HG02981 (cell line): ENCODE measurements around the gene CFAP157.

Experiments used
- ATAC-seq: cut with Tn5 transposase; IDR thresholded peaks from one replicate; pipeline ENCODE4 v1.9.1; 2021; ENCODE audit warnings: mild to moderate bottlenecking, moderate library complexity; ENCODE audit not compliant: unreplicated experiment

Gene CFAP157

DNA sequence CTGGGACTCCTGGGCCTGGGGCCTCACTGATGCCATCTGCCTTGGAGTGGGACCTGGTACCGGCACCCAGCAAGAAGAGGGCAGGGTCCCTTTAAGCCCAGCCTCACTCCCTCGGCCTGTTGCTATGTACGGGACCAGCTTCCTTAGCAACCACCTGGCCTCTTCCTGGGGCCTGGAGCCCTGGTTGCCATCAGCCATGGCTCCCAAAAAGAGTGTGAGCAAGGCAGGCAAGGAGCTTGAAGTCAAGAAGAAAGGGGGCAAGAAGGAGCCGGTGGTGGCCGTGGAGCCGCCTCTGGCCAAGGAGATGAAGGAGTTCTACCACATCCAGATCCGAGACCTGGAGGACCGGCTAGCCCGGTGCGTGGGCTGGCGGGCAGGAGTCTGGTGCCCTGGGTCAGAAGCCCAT, at the start of gene CFAP157:
Gene CFAP157 (plus strand): TSS at position 153 of the 406 bp plus-strand sequence. CDS start 44 bp downstream, at position 197.
- ATAC-seq = no peak

DNA sequence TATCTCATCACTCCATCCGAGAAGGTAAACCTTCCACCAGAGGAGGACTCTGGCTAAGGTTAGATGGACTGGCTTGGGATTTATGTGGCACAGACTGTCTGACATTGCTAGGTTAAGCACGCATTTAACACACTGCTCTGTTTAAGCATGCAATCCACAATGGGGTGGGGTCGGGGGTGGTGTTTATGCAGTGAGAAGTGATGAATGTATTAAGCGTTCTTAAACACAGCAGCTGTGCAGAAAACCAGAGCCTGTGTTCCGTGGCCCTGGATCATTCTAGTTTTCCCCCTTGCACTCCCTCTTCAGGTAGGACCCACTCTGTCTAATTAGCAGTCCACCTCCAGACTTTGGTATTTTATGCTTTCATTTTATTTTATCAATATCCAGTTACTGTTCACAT, 48.4 kb upstream of the CFAP157 start:
- no peak for ATAC-seq

DNA sequence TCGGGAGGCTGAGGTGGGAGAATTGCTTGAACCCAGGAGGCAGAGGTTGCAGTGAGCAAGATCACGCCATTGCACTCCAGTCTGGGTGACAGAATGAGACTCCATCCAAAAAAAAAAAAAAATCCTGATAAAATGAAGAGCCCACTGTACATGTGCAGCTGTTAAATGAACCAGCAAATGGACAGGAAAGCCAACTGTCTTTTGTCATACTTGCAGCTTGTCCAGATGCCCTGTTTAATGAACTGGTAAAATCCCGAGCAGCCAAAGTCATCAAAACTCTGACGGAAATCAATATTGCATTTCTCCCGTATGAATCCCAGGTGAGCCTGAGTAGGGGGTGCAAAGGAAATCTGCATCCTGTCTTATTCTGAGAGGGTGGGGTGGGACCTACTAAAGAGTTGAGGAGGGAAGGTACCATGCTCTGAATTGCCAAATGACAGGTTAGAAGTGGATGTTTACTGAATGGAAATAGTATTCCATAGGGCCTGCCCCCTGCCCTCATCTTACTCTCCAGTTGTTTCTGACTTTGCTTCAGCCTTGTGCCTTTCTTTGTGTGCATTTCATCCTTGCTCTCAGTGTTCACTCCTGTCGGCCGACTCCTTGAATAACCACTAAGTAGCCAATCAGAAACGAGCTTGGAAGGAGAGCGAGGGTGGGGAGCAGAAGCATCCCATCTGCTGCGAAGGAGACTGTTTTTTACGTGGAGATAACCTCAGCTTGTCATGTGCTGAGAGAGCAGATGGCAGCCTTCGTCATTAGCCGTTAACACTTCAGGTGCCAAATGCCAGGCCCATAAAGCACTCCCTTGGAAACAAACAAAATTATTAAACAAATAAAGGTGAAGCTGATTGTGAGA, 45.7 kb upstream of the CFAP157 start:
- ATAC-seq = no peak

DNA sequence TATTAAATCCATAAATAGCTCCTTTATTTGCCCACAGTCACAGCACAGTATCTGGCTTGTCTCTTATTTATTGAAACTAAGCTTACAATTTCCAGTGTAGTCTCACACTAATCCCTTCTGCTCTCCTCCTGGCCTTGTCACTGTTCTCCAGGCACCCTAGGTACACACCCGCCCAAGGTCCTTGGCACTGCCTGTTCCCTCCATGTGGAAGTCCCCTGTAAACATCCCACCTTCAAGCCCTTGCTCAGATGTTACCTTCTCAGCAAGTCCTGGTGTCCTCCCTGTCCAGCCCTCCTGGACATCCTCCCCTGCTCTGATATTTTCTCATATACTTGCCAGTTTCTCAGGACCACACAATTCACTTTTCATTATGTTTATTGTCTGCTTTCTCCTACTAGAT, 44.2 kb upstream of the CFAP157 start:
- ATAC-seq = no peak

DNA sequence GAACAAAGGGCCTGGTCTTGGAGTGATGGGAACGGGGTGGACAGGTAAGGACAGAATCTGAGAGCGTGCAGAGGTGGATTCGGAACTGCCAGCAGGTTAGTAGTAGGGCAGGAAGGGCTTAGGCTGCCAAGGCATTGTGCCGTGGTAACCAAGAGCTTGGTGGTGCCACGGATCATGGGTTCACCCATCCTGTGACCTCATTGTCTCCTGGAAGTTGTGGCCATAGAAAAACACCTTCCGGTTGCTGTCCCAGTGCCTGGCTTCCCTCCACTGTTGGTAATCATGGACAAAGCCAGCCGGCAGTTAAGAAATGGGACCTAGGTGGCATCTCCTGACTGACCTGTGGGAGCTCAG, 42.5 kb upstream of the CFAP157 start:
- no peak for ATAC-seq

DNA sequence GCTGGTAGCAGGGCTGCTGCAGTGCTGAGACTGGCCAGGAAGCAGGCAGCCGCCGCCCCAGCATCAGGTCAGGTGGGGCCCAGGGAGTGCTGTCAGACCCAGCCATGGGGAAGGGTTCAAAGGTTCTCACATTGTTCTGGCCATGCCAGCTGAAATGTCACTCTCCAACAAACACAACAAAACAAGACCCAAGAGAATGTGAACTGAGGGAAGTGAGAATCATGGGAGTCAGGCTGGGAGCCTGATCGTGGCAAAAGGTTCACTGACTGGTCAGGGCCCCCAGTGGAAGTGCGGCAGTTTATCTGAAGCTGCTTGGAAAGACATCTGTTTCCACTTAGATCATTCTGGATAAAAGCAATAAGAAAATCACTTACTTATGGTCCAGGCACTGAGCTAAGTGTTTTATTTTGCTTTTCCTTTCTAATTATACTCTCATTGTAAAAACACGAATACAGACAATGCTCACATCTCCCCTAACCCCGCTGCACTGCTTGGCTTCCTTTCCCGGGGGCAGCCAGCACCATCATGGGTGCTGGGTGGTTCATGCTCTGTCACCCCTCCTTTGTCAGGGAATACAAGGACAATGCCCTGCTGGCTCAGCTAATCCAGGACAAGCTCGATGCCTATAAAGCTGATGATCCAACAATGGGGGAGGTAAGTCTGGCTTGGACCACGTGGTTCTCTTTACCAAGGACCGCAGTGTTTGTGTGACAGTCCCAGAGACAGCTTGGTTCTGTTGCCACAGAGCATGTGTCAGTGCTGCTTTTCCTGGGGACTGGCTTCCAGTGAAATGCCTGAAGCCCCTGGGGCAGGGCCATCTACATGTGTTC, 41.9 kb upstream of the CFAP157 start:
- ATAC-seq = no peak

DNA sequence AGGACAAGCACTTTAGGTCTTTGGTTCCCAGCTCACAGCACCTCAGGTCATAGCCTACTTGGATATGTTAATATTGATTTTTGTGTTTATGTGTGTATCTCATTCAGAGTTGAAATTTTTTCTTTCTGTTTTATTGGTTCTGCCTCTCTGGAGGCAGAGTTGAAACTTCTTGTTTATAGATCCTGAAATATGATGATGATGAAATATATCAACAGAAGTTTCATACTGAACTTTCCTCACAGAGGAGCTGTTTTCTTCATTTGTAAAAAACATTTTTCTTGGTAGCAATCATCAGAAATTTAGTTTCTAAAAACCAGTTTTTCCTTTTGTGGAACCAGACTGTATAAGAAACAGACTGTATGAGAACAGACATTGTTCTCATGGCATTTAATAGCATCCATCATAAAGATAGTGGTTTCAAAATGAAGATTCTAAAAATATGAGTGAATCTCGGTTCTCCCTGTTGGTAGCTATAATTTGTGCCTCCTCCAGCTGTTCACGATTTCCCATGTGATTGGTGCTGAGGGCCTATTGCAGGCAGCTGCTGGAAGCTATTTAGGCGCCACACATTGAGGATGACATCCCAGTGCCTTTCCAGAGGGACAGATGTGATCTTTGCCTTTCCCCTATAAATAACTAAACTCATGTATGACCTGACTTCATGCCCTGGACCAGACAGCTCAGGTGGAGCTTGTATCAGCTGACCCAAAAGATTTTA, 39.5 kb upstream of the CFAP157 start:
- ATAC-seq = no peak

DNA sequence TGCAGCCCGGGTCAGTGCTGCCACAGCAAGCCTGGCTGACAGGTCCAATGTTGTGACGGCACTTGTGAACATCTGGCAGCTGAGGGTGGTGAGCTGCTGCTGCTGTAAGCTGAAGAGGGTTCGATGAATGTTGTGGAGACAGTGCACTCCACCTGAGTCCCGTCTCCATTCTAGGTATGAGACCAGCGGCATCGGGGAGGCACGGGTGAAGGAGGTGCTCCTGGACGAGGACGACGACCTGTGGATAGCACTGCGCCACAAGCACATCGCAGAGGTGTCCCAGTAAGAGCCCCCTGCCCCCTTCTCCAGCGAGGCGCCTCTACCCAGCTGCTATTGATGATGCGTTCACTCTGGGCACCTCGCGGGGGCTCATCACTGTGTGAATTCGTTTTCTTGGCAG, 38.9 kb upstream of the CFAP157 start:
- no peak for ATAC-seq

DNA sequence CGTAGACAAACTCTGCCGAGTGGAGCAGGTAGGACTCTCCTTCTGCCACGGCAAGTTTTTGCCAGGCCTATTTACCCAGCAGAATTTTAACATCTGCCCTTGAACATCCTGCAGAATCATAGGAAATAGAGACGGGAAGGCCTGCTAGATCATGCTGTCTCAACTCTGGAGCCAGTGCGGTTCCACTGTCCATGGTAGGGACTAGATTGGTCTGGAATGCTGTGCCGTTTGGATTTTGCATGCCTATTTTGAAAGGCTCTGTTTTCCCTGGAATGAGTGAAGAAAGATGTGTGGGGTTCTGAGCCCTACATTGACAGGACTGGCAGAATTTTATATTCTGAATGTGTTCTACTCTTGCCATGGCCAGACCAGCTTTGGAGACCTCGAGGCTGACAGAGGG, 33.6 kb upstream of the CFAP157 start:
- ATAC-seq = no peak

DNA sequence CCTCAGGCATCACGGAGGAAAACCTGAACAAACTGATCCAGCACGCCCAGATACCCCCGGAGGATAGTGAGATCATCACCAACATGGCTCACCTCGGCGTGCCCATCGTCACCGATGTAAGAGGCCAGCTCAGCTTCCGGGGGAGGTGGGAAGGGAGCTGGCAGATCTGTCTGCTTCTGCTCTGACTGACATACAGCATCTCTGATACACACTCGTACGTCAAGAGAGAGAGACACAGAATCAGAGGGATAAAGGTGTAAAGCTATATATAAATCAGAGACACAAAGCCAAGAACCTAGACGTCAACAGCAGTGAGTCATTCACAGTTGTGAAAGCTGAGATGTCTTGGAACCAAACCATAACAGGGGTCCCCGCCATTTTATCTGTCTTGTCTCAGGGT, 30.1 kb upstream of the CFAP157 start:
- ATAC-seq = no peak

DNA sequence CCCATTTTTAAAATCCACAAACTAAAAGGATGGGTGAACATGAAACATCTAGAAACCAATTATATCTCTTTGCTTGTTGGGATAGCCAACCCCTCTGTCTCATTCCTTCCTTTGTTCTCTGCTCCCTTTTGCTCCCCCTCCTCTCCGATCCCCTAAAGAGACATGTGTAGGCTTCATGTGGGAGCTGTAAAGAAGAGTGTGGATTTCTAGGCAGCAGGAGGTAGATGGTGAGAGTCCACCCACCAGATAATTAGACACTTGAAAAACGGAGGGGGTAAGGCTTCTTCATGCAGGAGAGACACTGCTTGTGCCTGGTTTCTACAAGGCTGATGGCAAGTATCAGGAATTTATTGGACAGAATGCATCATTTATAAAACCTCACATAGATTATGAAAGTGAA, 27.3 kb upstream of the CFAP157 start:
- no peak for ATAC-seq

DNA sequence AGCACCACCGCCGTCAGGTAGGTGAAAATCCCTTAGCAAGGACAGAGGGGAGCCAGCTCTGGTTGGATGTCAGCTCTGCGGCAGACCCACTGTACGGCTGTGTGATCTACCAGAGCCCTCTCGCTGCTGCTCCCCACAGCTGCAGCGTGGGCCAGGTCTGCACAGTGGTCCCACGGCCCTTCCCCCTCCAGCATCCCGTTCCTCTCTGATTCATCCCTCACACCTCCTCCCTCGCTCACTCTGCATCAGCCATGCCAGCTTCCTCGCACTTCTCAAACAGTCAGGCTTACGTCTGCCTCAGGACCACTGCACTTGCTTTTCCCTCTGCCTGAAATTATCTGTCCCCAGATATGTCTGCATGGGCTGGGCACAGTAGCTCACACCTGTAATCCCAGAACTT, 26.6 kb upstream of the CFAP157 start:
- no peak for ATAC-seq

DNA sequence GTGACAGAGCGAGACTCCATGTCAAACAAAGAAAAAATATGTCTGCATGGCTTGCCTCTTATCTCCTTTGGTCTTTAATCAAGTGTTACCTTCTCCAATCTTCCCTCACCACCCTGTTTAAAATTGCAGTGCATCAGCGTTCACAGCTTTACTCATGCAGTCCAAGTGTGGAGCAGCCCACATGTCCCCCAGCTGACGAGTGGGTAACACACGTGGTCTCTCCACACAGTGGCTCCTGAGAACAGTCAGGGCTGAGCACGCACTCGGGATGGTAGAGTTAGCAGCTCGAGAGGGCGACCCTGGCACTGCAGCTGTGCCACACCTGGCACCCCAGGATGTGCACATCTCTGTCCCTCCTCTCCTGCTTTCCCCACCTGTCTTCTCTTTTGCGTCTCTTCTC, 25.9 kb upstream of the CFAP157 start:
- ATAC-seq = no peak

DNA sequence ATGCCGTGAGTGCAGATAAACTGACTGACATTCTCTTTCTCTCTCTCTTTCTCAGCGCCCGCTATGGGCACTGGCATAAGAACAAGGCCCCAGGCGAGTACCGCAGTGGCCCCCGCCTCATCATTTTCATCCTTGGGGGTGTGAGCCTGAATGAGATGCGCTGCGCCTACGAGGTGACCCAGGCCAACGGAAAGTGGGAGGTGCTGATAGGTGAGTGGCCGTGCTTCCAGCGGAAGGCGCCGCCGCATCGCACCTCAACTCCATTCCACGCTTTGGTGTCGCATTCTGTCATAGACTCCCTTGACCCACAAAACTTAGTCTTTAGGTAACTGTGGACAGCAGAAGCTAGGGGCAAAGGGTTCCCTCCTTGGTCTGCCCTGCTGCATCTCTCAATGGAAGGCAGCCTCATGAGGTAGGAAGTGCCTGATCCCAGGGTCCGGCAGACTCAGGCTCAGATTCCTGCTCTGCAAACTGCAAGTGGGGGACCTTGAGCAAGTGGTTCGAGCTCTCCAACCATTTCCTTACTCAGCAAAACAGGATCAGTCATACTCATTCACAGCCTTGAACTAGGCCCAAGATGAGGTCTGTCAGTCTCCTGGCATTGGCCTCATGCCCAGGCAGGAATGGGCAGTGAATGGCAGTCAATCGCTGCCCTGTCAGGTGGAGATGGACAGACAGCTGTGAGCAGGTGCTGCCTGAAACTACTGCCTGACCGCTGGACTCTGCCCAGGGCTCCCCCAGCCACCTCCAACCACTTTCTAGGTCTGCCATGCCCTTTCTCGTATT, 24.2 kb upstream of the CFAP157 start:
- no peak for ATAC-seq

DNA sequence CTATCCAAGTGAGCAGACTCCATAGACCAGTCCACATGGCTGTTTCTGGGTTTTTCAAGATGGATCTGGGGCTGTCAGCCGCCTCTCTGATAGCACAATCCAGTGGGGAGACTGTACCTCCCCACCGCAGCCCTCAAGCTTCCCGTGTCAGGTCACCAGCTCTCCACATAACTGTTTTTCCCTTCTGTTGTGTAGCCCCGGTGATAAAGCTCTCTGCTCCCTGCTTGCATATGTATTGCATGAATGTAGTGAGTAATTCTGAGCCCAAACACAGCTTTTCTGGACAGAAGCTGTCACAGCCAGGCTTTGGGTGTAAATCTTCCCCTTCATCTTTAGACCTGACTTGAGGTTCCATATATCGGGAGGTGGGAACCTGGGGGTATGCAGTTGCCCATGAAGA, 23.1 kb upstream of the CFAP157 start:
- ATAC-seq = no peak

DNA sequence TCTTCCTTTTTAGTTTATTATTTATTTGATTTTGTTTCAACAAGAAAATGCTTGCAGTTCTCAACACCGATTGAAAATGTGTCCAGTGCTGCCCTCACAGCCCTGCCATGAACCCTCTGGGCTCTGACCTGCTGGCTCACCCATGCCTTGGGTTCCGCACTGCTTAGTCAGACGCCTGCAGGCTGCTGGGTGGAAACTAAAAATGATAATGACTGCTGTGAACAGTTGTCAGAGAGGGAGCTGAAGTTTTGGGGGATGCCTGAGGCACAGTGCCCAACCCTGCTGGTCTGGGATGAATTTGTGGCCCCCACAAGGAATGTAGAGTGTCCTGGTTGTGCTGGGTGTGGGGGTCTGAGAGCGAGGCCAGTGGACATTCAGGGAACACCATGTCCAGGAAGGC, 22.2 kb upstream of the CFAP157 start:
- no peak for ATAC-seq

DNA sequence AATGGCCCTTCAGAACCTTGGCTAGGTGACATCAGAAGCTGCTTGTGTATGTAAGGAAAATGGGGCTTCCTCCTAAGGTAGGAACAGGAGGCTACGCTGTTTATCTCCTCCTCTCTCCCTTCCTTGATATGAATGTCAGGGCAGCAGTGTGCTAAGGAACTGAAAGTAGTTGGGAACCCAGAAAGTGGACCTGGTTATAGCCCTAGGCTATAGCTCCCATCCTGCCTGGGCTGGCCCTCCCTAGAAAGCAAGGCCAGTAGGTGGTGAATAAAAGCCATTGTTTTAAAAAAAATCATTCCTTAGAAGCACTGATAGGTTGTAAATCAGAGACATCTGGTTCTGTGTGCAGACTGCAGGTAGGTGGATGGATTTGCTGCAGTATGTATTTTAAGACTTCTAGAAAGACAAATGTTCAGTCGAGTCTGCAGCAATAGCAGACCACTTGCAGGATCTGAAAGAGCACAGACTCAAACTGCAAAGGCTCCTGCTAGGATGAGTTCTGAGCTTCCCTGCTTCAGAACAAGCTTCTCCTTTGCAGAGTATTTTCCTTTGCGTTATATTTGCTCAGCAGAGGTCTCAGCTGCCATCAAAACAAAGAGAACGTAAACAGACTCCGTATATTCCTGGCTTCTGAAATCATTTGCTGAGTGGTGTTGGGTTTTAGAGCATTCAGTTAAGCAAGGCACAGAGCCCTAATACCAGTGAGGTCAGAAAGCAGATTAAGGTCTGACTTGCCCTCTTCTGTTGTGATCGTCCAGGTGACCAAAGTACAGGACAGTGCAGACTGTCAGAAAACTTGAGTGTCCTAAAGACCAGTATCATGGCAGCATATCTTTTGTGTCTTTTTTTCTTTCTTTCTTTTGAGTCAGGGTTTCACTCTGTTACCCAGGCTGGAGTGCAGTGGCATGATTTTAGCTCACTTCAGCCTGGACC, 20.1 kb upstream of the CFAP157 start:
- no peak for ATAC-seq

DNA sequence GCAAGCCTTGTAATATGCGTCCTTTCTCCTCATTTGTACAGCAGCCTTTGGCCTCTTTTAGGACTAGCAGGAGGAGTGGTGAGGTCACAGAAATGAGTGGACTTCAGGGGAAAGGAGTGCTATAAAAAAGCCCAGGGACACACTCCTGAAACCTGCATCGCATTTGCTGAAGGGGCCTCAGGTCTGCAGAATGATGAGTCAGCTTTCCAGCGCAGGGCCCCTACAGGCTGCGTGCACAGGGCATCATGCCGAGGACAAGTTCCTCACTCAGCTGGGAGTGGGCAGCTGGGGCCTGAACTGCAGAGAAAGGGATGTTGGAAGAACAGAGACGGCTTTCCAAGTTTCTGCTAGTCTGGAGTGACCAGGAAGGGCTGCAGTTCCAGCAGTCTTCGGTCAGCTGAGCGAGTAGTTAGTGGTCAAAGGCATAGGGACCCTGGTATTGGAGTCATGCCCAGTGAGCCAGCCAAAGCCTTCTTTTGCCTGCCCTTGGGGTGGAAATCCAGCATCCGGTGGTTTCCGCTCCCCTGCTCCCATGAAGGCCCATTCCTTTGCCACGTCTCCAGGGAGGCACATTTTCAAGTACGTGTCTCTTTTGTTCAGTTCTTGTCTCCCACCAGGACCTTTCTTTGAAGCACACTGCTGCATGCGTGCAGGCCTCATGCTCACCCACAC, 17.3 kb upstream of the CFAP157 start:
- ATAC-seq = no peak

DNA sequence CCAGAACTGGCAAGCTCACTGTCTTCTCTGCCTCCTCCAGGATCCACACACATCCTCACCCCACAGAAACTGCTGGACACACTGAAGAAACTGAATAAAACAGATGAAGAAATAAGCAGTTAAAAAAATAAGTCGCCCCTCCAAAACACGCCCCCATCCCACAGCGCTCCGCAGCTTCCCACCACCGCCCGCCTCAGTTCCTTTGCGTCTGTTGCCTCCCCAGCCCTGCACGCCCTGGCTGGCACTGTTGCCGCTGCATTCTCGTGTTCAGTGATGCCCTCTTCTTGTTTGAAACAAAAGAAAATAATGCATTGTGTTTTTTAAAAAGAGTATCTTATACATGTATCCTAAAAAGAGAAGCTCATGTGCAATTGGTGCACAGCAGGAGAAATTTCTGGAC, 16.1 kb upstream of the CFAP157 start:
- ATAC-seq = no peak
